GM19463 (cell line): Measurements from ENCODE around the gene UTP4.
"Not testable (repeated sequence)": the region's sequence is repeated elsewhere in the genome, so short reads cannot be mapped to it uniquely, and the experiment has no call there.

Experiments
- ATAC-seq: cut with Tn5 transposase; IDR thresholded peaks from one replicate; pipeline ENCODE4 v1.9.1; 2021; ENCODE audit warnings: mild to moderate bottlenecking, moderate library complexity; ENCODE audit not compliant: unreplicated experiment

UTP4 gene

GRCh38 chr16:69127966-69128510 is 4.4 kb upstream of the UTP4 start:
- no peak for ATAC-seq

- no peak for ATAC-seq
Observed at GRCh38 chr16:69130461-69130860, 2.0 kb upstream of the UTP4 start.

GRCh38 chr16:69131167-69131838 is 1.1 kb upstream of the UTP4 start:
- no peak for ATAC-seq

GRCh38 chr16:69131839-69132423 is 518 bp upstream of the UTP4 start:
- ATAC-seq: peak; percentile 38

- ATAC-seq: no peak
Observed at GRCh38 chr16:69133373-69133954, 1.0 kb downstream of the UTP4 start.

GRCh38 chr16:69138608-69139007 is 6.2 kb downstream of the UTP4 start:
- no peak for ATAC-seq

- not testable (repeated sequence) for ATAC-seq
Observed at GRCh38 chr16:69139464-69139863, 7.0 kb downstream of the UTP4 start.

- ATAC-seq: no peak
Observed at GRCh38 chr16:69141014-69141413, 8.6 kb downstream of the UTP4 start.

- no peak for ATAC-seq
Observed at GRCh38 chr16:69141936-69142335, 9.5 kb downstream of the UTP4 start.

- no peak for ATAC-seq
Observed at GRCh38 chr16:69143116-69143515, 10.7 kb downstream of the UTP4 start.

- ATAC-seq: no peak
Observed at GRCh38 chr16:69145658-69146057, 13.2 kb downstream of the UTP4 start.

- not testable (repeated sequence) for ATAC-seq
Observed at GRCh38 chr16:69149621-69150020, 17.2 kb downstream of the UTP4 start.

- ATAC-seq: no peak
Observed at GRCh38 chr16:69150146-69150865, 17.9 kb downstream of the UTP4 start.

GRCh38 chr16:69157196-69157595 is 24.7 kb downstream of the UTP4 start:
- no peak for ATAC-seq

- no peak for ATAC-seq
Observed at GRCh38 chr16:69160192-69160591, 27.7 kb downstream of the UTP4 start.

- no peak for ATAC-seq
Observed at GRCh38 chr16:69165584-69165983, 33.1 kb downstream of the UTP4 start.

GRCh38 chr16:69166221-69166833 is 33.9 kb downstream of the UTP4 start:
- no peak for ATAC-seq

GRCh38 chr16:69166946-69167930 is 34.8 kb downstream of the UTP4 start:
- no peak for ATAC-seq

GRCh38 chr16:69169051-69169450 is 36.6 kb downstream of the UTP4 start:
- no peak for ATAC-seq
